Ureter (tissue), 1 donor: Measurements from ENCODE around the gene LRRC7. TPM values are rescaled to one million over a fixed set of nuclear protein-coding genes. Genes with fewer than 3 reads are reported as not detected.

Experiments used
- DNase-seq: peaks from one replicate; pipeline ENCODE4 v3.0.0-alpha.2; 2020; ENCODE audit warnings: low spot score
- total RNA-seq: library from RNA; stranded (reverse); gene quantifications from one replicate; pipeline ENCODE4 v1.2.4, GENCODE V29; 2023
- donor health status: DM: yes; HTN: yes; CAD: no.

The LRRC7 gene
- total RNA-seq, 1 donor from 2014 or later, result 2.4 TPM

GRCh38 chr1:69589799-69590198 is 22.1 kb downstream of the LRRC7 start:
- DNase-seq, result no peak

DNA sequence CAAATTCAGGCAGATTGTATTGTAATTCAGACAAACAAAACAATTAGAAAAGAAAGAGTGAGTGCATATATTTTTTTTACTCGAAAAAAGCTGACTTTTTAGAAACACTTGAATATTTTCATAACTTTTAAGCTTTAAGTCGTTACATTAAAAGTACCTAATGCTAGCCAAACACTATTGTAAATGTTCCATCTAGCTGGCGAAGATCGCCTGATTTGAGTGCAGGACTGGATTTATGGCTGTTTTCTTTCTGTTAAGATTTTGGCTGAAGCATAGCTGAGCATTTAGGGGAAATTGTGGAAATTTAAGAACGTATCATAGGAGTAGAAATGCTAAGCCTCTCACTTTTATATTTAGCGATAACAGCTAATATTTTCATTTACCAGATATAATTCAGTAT is 24.6 kb downstream of the LRRC7 start:
- no peak for DNase-seq

DNA sequence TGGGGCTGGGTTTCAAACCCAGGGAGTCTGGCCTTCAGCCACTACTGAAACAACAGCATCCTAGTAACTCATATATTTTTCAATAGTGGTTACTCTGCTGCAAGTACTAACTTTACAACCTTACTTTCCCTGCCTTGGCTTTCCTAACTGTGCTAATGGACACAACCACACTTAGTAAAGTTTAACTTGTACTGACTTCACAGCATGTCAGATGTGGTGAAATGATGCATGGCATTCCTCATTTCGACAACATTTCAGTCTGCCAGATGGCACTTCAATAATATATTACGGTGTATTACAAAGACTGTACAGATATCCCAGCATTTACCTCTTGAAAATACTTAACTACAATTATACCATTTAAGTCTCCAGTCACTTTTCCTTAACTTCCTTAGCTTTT is 27.8 kb downstream of the LRRC7 start:
- no peak for DNase-seq

- DNase-seq, result no peak
Measured at GRCh38 chr1:69611316-69611715, 43.6 kb downstream of the LRRC7 start.

DNA sequence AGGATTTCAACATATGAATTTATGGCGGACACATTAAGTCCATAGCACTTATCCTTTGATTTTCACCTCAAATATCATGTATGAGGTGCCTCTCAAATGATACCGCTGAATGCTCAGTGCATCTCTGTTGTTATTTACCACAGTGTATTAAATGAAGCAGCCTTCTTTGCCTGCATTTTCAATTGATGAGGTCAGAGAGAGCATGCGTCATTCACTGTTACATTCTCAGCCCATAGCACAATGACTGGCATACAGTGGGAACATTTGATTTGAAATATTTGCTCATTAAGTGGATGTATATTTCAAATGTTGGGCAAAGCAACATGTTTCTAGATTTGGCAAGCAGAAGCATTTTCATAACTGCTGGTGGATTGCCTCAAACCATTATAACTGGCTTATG is 45.7 kb downstream of the LRRC7 start:
- no peak for DNase-seq

- DNase-seq, result no peak
Measured at GRCh38 chr1:69638673-69639072, 71.0 kb downstream of the LRRC7 start.

GRCh38 chr1:69639159-69639558 is 71.4 kb downstream of the LRRC7 start:
- no peak for DNase-seq

- no peak for DNase-seq
Measured at GRCh38 chr1:69643266-69643665, 75.5 kb downstream of the LRRC7 start.

- DNase-seq, result no peak
Measured at GRCh38 chr1:69645477-69645876, 77.8 kb downstream of the LRRC7 start.

GRCh38 chr1:69648486-69648885 is 80.8 kb downstream of the LRRC7 start:
- DNase-seq, result no peak

GRCh38 chr1:69649383-69649990 is 81.8 kb downstream of the LRRC7 start:
- no peak for DNase-seq

DNA sequence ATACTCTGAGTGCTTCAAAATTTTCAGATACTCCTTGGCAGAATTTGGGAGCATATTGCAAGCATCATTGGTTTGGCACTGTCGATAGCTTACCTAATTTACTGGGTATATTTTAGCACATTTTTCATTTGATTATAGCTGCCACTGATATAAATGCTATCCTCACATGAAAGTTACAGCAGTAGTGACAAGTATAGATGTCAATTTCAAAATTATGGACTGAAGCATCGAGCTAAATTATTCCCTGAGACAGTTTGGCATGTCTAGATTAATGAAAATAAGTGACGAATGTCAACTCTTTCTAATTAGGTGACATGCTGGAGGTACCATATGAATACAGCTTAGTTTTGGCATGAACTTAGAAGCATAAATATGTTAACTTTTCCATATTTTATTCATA is 83.1 kb downstream of the LRRC7 start:
- no peak for DNase-seq

DNA sequence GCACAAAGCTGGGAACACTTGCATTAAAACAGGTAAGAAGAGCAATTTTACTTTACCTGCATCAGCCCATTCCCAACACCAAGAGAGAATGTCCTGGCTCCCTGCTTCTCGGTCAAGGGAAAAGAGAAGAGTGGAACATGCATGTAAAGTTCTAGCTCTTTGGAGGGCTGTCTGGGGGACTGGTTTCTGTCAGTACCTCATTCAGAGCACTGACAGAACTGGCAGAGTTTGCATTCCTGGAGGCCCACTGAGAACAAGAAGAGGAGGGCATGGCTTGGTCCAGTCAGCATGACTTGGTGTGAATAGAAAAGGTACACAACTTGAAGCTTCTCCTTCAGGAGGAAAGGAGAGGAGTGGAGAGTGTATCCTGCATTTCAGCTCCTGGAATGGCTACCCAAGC is 83.9 kb downstream of the LRRC7 start:
- no peak for DNase-seq

DNA sequence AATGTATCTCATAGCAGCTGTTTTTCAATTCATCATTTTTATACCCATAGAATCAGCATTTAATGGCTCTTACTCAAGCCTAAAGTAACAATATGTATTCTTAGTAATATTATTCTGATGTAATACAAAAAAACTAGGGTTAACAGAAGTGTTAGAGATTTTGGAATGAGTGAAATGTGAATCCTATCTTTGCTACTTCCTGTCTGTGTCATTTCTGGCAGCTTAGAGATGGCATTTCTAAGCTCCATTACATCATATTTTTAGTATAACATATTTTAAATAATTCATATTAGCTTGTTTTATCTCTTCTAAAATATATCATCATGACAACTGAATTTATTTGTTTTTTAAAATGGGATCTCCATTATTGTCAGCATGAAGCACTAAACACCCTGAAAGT is 90.2 kb downstream of the LRRC7 start:
- no peak for DNase-seq

DNA sequence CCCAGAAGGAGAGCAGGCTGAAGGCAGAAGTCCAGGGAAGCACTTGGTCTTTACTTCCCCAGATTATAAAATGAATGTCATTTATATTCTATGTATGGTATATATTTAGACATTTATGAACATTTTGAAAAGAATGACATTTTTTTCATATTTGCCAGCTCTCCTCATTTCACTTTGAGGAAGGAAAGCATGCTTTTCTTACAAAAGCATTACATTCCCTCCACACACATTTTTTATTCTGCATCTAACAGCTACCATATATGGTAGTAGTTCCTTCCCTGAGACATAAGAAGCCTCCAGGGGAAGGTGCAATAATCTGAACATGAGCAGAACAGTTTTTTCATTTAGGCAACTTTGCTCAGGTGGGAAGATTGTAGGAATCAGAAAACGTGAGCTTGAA is 94.0 kb downstream of the LRRC7 start:
- no peak for DNase-seq

DNA sequence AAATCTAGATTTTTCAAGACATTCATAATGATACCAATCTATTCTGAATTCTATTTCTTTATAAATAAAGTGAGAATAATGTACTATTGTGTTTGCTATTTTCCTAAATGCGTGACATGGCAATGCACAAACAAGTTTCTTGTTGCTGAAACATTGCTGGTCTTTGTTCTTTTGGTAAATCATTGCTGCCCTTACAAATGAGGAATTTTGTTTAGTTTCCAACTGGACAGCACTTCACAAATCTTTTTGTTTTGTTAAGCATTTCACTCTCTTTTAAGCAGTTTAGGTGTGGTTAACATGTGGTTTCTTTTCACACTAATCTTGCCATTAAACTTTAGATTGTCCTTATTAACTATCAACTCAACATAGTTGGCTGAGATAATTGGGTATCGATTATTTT is 94.6 kb downstream of the LRRC7 start:
- DNase-seq, result no peak

- DNase-seq, result no peak
Measured at GRCh38 chr1:69671363-69672010, 103.8 kb downstream of the LRRC7 start.

DNA sequence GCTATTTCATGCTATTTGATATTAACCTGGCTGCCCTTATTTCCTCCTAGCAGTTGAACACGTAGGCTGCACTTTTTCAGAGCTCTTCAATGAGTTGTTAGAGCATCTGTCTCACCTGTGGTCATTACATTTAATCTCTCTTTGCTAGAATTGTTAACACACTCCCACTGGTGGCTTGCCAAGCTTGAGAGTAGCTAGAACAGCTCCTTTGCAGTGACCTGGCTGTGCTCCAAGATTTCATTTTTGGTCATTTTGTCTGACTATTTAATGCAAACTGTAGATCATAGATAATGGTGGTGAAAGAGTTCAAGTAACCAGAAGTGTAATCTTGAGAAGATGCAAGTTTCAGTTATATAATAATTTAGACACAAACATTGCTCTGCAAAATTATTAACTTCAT is 105.6 kb downstream of the LRRC7 start:
- DNase-seq, result no peak

- DNase-seq, result no peak
Measured at GRCh38 chr1:69679965-69680364, 112.2 kb downstream of the LRRC7 start.

DNA sequence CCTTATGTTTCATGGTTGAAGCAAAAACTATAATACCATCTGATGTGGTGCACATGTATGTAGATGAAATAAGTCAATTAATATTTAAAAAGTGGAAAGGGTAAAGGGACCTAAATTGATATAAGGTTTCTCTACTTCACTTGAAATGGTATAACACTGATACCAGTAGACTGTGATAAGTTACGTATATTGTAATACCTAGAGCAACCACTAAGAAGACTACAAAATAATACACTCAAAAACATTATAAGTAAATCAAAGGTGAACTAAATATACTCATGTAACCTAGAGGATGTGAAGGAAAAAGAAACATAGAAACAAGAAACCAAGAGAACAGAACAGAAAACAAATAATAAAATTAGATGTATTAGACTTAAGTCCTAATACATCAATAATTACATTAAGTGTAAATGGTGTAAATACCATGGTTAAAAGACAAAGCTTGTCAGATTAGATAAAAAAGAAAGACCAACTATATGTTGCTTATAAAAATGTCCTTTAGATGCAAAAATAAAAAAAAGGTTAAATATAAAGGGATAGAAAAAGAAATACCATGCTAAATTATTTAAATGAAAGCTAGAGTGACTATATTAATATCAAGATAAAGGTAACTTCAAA is 118.8 kb downstream of the LRRC7 start:
- no peak for DNase-seq

GRCh38 chr1:69688193-69688592 is 120.5 kb downstream of the LRRC7 start:
- no peak for DNase-seq

GRCh38 chr1:69691179-69691578 is 123.5 kb downstream of the LRRC7 start:
- no peak for DNase-seq

- DNase-seq, result no peak
Measured at GRCh38 chr1:69693921-69694675, 126.4 kb downstream of the LRRC7 start.
